GM19455 (cell line): ENCODE data around the gene FGFBP2.

Source experiments
- ATAC-seq: cut with Tn5 transposase; IDR thresholded peaks from one replicate; pipeline ENCODE4 v1.9.1; 2021; ENCODE audit not compliant: unreplicated experiment

Gene FGFBP2

GRCh38 chr4:15963001-15963451, at the start of gene FGFBP2:
FGFBP2 (minus strand) TSS chr4:15963175; CDS start chr4:15963129, 46 bp downstream.
- ATAC-seq: no peak

GRCh38 chr4:16011173-16011572, 48.2 kb upstream of the FGFBP2 start:
- ATAC-seq: no peak

- no peak for ATAC-seq
These were observed 46.2 kb upstream of the FGFBP2 start for GRCh38 chr4:16009153-16009552.

- no peak for ATAC-seq
These were observed 44.6 kb upstream of the FGFBP2 start for GRCh38 chr4:16007471-16008095.

GRCh38 chr4:16006771-16007446, 43.9 kb upstream of the FGFBP2 start:
- no peak for ATAC-seq

- ATAC-seq: no peak
These were observed 42.7 kb upstream of the FGFBP2 start for GRCh38 chr4:16005676-16006075.

- peak; percentile 92 for ATAC-seq
These were observed 38.5 kb upstream of the FGFBP2 start for GRCh38 chr4:16001484-16001858.

GRCh38 chr4:16000708-16001483, 37.9 kb upstream of the FGFBP2 start:
- ATAC-seq: peak; percentile 19

- ATAC-seq: no peak
These were observed 33.8 kb upstream of the FGFBP2 start for GRCh38 chr4:15996773-15997172.

GRCh38 chr4:15995826-15996225, 32.9 kb upstream of the FGFBP2 start:
- ATAC-seq: no peak

GRCh38 chr4:15992167-15992485, 29.2 kb upstream of the FGFBP2 start:
- ATAC-seq: no peak

- no peak for ATAC-seq
These were observed 27.8 kb upstream of the FGFBP2 start for GRCh38 chr4:15990570-15991285.

GRCh38 chr4:15989424-15989823, 26.4 kb upstream of the FGFBP2 start:
- ATAC-seq: no peak

GRCh38 chr4:15988222-15988621, 25.2 kb upstream of the FGFBP2 start:
- ATAC-seq: no peak

GRCh38 chr4:15986907-15987306, 23.9 kb upstream of the FGFBP2 start:
- ATAC-seq: no peak

- no peak for ATAC-seq
These were observed 20.6 kb upstream of the FGFBP2 start for GRCh38 chr4:15983610-15984009.

GRCh38 chr4:15982842-15983524, 20.0 kb upstream of the FGFBP2 start:
- no peak for ATAC-seq

- ATAC-seq: no peak
These were observed 13.8 kb upstream of the FGFBP2 start for GRCh38 chr4:15976456-15977447.

GRCh38 chr4:15971068-15971801, 8.3 kb upstream of the FGFBP2 start:
- ATAC-seq: no peak
